Glutamatergic neuron (in vitro differentiated cells): ENCODE data around the gene CFL1. TPM values are rescaled to one million over a fixed set of nuclear protein-coding genes. Genes with fewer than 3 reads are reported as not detected.

ENCODE experiments used
- DNase-seq: peaks from one replicate; pipeline ENCODE4 v3.0.0; 2022
- H3K27ac Mint-ChIP-seq: one replicate; pipeline ENCODE4 v1.8.0; 2020; ENCODE audit warnings: mild to moderate bottlenecking, mixed read lengths, inconsistent platforms; ENCODE audit not compliant: unreplicated experiment
- H3K27me3 Mint-ChIP-seq: one replicate; pipeline ENCODE4 v1.8.0; 2020; ENCODE audit warnings: mild to moderate bottlenecking, moderate library complexity, mixed read lengths, inconsistent platforms; ENCODE audit not compliant: unreplicated experiment
- H3K36me3 Mint-ChIP-seq: one replicate; pipeline ENCODE4 v1.8.0; 2020; ENCODE audit warnings: mild to moderate bottlenecking, mixed read lengths, inconsistent platforms; ENCODE audit not compliant: unreplicated experiment
- H3K4me1 Mint-ChIP-seq: one replicate; pipeline ENCODE4 v1.8.0; 2020; ENCODE audit warnings: mild to moderate bottlenecking, low read depth, mixed read lengths, inconsistent platforms; ENCODE audit not compliant: unreplicated experiment
- H3K4me3 Mint-ChIP-seq: one replicate; pipeline ENCODE4 v1.8.0; 2020; ENCODE audit warnings: mild to moderate bottlenecking, mixed read lengths, inconsistent platforms; ENCODE audit not compliant: unreplicated experiment
- H3K9me3 Mint-ChIP-seq: one replicate; pipeline ENCODE4 v1.8.0; 2020; ENCODE audit warnings: mild to moderate bottlenecking, moderate library complexity, mixed read lengths, inconsistent platforms; ENCODE audit not compliant: unreplicated experiment
- total RNA-seq: library from RNA; stranded (reverse); fragmentation: NEBNext Ultra II Directional; extraction: Animal tissue kit (Norgen Biotek cat#: 25700); gene quantifications from one replicate; pipeline ENCODE4 v1.2.1, GENCODE V29; 2021; ENCODE audit not compliant: unreplicated experiment
- TF ChIP-seq, protein P1 (sequence below): fragments of 200-600 bp; sonication (generic); IDR thresholded peaks from one replicate; pipeline ENCODE4 v1.5.0; 2021; ENCODE audit not compliant: partially characterized antibody, unreplicated experiment

CFL1 gene
- total RNA-seq, 1 donor from 2014 or later, result 1,294 TPM

DNA sequence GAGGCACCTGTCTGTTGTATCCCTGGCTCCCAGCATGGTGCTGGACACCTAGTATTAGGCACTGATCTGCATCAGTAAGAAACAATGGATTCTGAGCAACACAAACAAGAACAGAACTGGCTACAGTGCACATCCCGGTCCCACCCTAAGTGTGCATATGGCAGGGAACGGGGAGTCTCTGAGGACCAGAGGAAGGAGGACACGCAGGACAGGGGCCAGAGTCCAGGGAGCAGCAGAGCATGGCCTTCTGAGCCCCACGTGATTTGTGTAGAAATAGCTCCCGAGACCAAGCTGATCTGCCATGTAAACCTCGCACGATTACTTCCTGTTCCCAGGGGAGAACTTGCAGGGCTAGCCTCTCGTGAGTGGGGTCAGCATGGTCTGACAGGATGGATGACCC is 36.9 kb downstream of the CFL1 start:
- peaks cover 5% of the 10 kb centered on the region for H3K36me3 Mint-ChIP-seq
- peaks cover 5% of the 10 kb centered on the region for H3K9me3 Mint-ChIP-seq
- H3K4me3 Mint-ChIP-seq, result no peak overlapping the region
- H3K4me1 Mint-ChIP-seq, result peaks cover 5% of the 10 kb centered on the region
- H3K27ac Mint-ChIP-seq, result no peak overlapping the region
- DNase-seq, result no peak
- peaks cover 1% of the 10 kb centered on the region for H3K27me3 Mint-ChIP-seq
- TF ChIP-seq, protein P1, sequence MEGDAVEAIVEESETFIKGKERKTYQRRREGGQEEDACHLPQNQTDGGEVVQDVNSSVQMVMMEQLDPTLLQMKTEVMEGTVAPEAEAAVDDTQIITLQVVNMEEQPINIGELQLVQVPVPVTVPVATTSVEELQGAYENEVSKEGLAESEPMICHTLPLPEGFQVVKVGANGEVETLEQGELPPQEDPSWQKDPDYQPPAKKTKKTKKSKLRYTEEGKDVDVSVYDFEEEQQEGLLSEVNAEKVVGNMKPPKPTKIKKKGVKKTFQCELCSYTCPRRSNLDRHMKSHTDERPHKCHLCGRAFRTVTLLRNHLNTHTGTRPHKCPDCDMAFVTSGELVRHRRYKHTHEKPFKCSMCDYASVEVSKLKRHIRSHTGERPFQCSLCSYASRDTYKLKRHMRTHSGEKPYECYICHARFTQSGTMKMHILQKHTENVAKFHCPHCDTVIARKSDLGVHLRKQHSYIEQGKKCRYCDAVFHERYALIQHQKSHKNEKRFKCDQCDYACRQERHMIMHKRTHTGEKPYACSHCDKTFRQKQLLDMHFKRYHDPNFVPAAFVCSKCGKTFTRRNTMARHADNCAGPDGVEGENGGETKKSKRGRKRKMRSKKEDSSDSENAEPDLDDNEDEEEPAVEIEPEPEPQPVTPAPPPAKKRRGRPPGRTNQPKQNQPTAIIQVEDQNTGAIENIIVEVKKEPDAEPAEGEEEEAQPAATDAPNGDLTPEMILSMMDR, result no peak

DNA sequence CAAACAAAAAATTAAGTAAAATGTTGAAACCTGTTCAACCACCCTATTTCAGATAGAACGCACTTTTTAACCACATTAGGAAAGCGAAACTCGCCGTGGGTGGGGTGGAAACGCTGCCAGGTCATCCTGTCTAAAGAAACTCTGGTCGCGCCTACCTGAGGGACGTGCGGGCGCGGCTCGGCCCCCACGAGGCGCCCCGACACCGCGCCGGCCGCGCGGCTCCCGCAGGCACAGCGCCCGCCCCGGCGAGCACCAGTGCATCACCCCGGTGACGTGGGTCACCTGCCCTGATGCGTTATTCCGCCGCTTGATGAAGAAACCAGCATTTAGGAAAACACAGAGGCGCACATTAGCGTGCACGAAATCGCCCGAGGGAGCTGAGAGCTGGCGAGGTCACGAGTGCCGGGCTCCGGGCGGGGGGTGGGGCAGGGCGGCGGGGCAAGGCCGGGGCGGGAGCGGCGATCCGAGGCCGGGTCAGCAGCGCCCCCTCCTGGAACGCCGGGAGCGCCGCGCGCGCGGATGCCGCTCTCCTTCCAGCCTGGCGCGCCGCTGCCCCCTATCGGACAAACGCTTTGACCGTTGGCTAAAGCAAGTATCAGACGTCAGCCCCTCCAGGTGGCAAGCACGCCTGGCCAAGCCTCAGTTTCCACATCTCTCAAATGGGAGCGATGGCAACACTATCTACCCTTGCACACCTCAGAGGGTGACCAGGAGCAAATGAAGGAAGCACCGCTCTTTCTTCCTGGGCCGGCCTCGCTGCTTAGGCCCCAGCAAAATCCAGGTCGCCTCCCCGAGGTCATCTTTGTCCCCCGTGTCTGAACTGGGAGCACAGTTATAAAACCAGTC is 39.9 kb downstream of the CFL1 start:
- Mint-ChIP-seq H3K4me3 (peak overlapping the region; percentile 83), H3K27ac (peak overlapping the region; percentile 62), H3K27me3 (no peaks in the 10 kb centered on the region), H3K36me3 (peaks cover 5% of the 10 kb centered on the region), H3K4me1 (peaks cover 9% of the 10 kb centered on the region), H3K9me3 (peaks cover 5% of the 10 kb centered on the region)
- TF ChIP-seq, protein P1, result peak; percentile 99
- peak; percentile 98 for DNase-seq

DNA sequence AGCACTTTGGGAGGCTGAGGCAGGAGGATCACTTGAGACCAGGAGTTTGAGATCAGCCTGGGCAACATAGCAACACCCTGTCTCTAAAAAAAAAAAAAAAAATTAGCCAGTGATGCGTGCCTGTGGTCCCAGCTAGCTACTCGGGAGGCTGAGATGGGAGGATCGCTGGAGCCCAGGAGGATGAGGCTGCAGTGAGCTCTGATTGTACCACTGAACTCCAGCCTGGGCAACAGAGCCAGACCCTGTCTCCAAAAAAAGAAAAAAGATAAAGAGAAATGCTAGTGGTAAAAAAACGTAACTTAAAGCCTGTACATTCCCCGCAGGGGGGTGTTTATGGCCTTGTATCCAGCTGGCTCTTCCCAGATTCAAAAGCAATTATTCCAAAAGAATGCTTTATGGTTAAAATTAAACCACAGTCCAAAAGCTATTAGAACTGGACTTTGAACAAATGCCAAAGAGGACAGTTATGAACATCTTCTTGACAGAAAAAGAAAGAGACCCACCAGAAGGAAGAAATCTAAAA is 40.6 kb downstream of the CFL1 start:
- H3K4me1 Mint-ChIP-seq, result peaks cover 10% of the 10 kb centered on the region
- TF ChIP-seq, protein P1, result no peak
- H3K9me3 Mint-ChIP-seq, result peaks cover 6% of the 10 kb centered on the region
- H3K27ac Mint-ChIP-seq, result peak overlapping the region; percentile 62
- peak overlapping the region; percentile 83 for H3K4me3 Mint-ChIP-seq
- peaks cover 5% of the 10 kb centered on the region for H3K36me3 Mint-ChIP-seq
- no peaks in the 10 kb centered on the region for H3K27me3 Mint-ChIP-seq
- DNase-seq, result no peak

DNA sequence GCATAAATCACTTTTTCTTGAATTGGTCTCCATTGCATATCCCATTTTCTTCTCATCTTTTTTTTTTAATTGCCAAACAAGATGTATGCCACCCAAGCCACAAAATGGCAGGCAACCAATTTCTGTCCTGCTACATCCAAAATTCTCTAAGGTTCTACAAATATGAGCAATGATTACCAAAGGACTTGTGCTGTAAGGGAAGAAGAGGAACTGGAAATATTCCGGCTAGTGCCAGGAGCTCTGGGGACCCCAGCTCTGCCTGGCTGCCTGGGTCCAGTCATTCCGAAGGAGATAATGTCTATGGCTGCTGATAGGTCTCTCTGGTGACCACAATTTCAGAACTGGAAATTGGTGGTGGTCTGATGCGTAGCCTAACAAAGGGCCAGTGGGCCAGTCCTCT is 41.3 kb downstream of the CFL1 start:
- Mint-ChIP-seq H3K27ac (no peak overlapping the region), H3K36me3 (peaks cover 5% of the 10 kb centered on the region), H3K27me3 (peaks cover 4% of the 10 kb centered on the region), H3K9me3 (peaks cover 7% of the 10 kb centered on the region), H3K4me3 (peak overlapping the region; percentile 83), H3K4me1 (peaks cover 17% of the 10 kb centered on the region)
- no peak for DNase-seq
- TF ChIP-seq, protein P1, result no peak

DNA sequence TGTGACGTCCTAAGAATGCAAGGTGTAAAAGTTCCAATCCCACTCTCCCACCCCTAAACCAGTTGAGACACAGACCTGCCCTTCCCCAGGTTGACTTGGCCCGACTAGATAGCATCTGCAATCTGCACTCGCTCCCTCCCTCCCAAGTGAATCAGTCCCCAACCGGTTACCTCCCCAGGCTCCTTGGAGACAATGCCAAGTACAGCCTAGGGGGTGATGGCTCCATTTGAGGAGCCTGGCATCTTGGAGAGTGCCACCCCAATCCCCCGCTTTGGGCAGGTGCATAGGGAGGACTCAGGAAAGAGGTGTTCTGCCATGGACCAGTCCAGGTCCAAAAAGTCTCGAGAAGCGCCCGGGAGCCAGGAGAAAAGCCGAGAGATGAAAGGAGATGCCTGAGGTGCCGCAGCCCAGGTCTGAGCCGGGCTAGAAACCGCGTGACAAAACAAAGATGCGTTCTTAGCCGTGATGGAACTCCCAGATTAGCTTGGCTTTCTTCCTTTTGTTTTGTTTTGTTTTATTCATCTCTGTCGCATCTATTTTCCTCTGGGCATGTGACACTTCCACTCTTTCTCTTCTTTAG is 42.9 kb downstream of the CFL1 start:
- Mint-ChIP-seq H3K4me3 (no peak overlapping the region), H3K36me3 (peaks cover 5% of the 10 kb centered on the region), H3K4me1 (peaks cover 24% of the 10 kb centered on the region), H3K27ac (no peak overlapping the region), H3K9me3 (peaks cover 13% of the 10 kb centered on the region), H3K27me3 (peaks cover 4% of the 10 kb centered on the region)
- no peak for DNase-seq
- TF ChIP-seq, protein P1, result no peak
